ENCODE measurements around the gene KIRREL1.
"Not testable (repeated sequence)": the region's sequence is repeated elsewhere in the genome, so short reads cannot be mapped to it uniquely, and the experiment has no call there.

Gene KIRREL1

DNA sequence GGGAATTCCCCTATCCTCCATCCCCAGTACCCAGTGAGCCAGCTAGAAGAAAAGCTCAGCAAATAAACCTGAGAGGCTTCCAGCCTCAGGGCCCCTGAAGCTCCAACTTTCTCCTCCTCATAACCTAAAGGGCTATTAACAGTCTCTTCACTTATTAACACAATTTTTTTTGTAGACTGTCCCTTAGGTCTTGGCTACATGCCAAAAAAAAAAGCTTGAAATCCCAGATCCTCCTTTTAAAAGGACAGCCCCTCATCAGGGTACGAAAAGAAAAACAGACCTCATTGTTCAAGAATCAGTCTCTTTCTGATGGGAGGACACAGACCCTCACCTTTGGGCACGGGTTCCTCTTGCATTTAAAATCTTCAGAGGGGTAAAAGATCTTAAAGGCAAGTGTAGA, 114.5 kb downstream of the KIRREL1 start:
- DNase-seq: no peak

DNA sequence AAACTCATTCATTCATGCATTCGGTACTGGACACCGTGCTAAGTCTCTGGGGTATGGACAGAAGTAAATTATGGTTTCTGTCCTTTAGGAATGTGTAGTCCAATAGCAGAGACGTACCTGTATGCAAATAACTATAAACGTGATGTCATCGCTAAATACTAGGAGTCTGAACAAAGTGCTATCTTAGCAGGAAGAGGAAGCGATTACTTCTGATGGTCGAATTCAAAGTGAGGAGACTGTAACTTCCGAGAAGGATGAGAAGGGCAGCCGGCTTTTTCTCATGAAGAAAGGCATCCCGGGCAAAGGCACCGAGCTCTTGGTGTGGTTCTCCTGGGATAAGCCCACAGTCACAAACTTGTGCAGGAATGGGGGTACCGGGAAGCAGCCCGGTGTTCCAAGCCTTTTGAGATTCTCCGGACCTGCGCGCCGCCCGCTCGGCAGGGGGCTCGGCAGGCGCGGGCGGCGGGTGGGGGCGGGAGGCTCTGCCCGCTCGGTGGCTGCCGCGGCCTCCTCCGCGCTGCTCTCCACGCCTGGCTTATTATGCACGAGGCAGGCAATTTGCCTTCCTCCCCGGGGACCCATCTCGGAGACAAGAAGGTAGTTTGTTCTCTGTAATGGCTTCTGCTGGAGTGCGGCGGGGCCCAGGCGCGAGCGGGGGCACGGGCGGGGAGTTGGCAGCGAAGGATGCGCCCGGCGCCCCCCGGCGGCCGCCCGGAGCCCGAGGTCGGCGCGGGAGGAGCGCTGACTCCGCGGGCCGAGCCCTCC, 119.7 kb downstream of the KIRREL1 start:
- DNase-seq: peak; percentile 75

DNA sequence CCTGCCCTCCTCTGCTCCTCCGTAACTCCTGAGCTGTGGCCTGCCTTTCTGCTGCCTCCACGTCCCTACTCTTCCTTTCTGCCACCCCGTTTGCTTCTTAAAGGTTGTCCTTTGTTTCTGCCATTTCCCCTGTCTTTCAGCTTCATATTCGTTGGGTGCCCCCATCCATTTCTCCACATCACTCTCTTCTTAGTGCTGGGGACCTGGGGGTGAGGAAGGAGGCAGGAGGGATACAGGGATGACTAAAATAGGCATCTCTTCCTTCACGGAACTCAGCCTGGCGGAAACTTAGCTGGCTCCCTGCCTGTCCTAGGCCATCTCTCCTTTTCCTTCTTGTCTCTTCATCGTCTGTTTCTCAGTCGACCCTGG, 120.3 kb downstream of the KIRREL1 start:
- DNase-seq: no peak

DNA sequence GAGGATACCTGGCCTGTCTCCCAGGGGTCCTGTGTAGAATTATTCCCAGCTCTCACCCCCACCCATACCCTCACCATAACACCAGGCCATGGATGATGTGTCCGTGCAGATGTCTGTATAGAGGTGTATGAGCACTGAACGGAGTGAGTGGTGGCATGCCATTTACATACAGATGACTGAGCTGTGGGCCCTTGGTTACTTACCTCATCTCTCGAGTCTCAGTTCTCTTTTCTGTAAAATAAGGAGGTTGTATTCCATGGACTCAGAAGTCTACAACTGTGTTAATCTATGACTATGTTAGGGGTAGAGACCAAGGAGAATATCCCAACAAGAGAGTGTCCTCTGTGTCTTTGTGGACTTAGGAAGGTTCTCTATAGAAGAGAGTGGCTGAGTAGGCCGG, 121.7 kb downstream of the KIRREL1 start:
- no peak for DNase-seq

DNA sequence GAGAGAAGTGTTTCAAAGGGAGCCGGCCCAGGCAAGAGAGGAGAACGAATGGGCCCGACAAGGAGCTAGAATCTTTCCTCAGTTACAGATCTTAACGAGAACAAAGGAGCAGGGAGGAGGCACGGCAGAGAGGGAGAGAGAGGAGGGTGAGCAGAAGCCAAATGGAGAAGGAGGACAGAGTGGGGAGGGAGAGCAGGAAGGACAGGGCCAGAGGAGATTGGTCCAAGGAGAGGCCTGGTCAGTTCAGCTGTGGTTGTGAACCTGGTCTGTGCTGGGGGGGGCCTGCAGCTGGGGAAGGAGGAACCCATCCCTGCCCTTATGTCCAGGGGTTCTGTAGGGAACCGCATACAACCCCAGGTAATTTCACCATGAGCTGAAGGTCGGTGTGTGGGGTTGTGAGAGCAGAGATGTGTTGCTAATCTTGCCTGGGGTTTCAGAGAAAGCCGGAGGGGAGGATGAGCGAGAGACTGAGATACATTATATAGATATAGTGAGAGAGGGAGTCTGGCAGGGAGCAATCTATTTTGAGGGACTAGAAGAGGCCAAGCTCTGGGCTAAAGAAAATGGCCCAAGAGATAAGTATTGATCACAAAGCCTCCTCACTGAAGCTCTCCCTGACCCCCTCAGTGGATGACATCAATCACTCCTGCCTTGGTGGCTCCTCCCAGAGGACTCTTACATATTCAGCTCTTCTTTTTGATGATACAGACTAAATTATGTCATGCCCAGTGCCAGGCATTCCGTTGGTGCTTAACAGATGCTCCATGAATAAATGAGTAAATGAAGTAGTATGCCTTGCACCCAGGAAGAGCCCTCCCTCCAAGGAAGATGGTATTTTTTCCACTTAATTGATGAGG, 123.1 kb downstream of the KIRREL1 start:
- no peak for DNase-seq

DNA sequence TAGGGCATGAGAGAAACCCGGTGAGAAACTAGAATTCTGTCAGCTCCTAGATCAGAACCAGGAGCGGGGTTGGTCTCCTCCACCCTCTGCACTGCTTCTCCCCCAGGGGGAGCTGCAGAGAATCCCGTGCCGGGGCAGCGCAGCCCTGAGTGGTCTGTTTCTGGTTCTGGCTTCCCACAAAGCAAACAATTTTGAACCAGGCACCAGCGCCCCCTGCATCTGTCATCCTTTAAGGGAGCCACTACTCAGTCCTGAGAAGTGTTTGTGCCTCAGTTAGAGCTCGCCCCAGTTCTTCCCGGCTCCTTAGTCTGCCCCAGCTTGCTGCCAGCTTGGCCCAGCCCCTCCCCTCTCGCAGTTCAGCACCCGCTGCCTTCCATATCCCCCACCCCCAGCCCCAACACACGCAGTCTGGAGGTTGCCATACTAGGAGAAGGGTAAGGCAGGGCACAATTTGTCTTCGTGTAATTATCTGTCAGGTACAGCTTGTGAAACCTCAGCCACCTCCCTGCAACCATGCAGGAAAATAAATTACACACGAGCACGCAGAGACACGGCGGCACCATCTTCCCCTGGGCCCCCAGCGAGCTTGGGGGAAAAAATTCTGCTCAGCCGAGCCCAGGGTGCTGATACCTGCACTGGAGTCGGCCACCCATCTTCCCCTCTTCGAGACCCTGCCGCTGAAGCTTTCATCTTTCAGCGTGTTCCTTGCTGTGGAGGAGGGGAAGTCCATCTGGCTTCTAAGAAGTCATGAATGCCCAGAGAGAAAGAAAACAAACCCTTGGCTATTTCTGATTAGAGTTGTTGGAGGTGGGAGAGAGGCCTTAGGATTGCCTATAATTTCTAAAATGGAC, 124.6 kb downstream of the KIRREL1 start:
- peak; percentile 86 for DNase-seq

DNA sequence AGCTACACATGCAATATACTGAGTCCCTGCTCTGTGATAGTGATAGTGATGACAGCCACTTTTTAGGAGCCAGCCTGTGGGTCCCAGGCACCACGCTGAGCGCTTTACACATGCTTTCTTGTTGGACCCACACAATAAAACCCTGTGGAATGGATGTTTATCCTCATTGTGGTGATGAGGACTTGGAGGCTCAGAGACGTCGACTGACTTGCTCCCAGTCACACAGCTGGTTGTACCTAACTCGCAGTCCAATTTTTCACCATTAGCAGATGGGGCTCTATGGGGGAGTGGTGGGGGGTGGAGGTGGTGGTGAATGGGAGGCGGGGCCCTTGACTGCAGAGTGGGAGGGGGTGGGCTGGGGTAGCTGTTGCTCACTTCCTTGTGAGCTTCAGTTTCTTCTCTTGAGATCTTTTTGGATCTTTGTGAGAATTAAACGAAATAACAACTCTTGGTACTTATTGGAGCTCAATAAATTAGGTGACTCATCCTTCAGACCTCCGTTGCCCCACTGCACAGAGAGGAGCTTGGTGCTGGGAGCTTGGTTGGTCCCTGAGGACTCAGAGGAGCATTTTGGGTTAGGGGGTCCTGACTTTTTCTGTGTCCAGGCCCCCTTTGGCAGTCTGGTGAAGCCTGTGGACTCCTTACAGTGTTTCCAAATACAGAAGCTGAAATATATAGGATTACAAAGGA, 125.4 kb downstream of the KIRREL1 start:
- peak; percentile 44 for DNase-seq

DNA sequence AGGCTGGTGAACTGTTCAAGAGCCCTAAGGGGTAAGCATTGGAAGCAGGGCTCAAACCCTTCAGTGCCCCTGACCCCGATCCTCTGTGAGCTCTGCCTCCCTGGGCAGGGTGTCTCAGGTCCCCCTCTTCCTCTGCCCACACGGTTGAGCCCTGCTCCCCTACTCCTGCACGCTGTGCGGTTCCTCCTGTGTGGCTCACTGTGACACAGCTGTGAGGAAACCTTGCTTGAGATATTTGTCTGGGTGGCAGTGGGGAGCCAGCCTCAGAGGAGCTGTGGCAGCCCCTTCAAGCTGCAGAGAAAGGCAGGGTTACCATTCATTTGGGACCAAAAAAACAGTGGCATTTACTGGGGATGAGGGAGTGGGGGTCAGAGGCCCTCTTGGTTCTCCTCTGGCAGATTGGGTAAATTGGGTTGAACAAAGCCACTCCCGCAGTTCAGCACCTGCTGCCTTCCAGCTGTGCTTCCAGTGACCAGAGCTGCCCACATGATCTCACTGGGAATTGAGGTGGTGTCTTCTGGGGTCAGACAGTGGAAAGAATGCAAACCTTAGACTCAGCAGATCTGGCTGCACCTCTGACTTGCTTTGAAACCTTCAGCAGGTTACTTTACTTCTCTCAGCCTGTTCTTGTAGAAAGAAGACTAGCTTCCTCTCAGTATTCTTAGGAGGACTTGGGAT, 126.7 kb downstream of the KIRREL1 start:
- DNase-seq: no peak

DNA sequence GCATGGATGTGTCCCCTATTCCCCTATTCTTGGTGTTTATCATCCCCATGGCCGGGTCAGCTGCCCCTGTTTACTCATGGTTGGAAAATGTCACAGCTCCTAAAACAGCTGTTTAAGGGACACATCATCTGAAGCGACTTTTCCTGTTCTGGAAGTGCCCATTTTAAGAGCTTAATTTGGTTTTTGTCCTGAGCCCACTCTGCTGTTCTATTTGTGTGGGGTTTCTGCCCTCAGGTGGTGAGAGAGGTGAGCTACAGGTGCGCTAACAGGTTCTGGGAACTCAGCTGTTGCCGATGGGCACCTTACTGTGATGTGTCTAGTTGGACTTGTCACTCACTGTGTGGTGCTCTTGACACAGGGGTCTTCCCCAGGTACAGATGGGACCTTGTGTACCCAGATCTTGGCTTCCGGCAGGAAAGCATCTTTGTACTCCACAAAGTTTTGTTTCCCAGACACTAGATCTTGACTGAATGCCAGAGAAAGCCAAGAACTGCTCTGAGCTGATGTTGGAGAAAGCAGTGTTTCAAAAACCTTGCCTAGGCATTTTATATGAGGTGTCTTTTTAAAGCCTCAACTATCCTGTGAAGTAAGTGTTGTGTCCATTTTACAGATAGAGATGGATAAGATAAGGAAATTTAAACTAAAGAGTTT, 128.3 kb downstream of the KIRREL1 start:
- peak; percentile 82 for DNase-seq

DNA sequence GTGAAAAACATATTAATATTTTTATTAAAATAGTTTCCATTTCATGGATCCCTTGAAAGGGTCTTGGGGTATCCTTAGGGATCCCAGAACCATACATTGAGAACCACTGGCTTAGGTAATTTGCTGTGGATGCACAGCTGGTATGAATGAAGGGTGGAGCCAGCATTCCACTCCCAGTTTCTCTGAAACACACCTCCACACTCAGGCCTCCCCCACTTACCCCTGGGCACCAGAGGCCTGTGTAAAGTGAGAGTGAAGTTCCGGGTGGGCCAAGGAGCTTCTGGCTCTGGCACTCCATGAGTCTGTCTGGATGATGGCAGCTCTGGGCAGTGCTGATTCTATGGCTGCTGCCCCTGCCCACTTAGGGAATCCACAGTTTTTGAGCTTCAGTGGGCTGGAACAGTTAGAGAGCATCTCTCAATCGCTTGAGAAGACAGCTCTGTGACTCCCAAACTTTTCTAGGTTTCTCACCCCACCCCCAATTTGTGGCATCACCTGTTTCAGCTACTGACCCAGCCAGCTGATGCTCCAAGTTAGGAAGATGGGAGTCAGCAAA, 129.5 kb downstream of the KIRREL1 start:
- no peak for DNase-seq

DNA sequence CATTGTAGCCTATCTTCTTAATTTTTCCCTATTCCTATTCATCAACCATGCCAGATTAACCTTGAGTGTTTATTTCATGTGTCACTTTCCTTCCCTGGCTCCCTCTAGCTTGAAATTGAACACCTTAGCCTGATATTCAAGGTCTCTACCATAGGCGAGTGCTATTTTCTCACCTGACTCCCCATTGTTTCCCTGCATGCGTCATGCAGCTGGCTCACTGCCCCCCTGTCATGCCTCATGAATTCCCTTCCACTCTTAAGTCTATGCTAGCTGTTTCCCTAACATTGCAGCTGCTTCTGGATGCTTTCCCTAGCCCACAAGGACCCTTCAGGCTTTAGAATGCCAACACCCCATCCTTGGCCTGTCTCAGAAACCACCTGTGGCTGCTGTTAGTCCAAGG, 130.6 kb downstream of the KIRREL1 start:
- DNase-seq: no peak

DNA sequence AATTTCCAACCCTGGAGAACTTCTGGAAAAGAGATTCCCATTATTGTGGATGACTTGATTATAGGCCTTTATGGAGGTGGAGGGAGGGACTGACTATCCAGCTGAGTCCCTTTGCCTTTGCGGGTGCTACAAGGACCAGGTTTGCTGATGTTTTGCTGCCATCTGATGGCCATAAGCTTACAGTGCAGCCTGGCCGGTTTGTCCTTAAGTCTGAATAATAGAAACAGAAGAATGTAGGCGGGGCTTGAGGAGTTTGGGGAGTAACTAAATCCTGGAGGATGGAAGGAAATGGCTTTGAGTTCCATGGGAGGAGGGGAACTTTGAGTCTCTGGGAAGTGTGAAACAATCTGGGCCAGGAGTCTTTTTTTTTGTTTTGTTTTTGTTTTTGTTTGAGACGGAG, 131.6 kb downstream of the KIRREL1 start:
- peak; percentile 97 for DNase-seq

DNA sequence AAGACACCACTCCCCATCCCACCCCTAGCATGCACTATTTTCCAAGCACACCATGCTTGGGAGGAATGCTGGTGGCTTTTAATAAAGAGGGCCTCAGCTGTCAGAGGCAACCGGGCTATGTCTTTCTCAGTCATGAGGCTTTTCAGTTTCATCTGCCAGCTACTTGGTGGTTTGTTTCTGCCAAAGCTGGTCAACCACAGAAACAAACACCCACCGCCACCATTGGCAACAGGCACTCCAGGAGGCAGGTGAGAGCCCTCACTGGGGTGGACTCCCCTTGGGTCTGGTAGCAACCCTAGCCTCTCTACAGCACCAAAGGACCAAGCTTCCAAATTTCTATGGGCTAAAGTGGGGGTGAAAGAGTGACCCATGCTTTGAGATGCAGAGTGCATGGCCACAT, 133.0 kb downstream of the KIRREL1 start:
- DNase-seq: no peak

DNA sequence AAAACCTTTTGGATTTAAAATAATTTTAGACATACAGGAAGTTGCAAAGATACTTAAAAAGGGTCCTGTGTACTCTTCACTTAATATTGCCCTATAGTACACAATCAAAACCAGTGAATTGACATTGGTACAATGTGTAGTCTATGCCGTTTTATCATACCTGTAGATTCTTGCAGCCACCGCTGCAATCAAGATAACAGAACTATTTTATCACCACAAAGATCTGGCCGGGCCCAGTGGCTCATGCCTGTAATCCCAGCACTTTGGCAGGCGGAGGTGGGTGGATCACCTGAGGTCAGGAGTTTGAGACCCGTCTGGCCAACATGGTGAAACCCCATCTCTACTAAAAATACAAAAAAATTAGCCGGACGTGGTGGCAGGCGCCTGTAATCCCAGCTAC, 135.1 kb downstream of the KIRREL1 start:
- DNase-seq: not testable (repeated sequence)

DNA sequence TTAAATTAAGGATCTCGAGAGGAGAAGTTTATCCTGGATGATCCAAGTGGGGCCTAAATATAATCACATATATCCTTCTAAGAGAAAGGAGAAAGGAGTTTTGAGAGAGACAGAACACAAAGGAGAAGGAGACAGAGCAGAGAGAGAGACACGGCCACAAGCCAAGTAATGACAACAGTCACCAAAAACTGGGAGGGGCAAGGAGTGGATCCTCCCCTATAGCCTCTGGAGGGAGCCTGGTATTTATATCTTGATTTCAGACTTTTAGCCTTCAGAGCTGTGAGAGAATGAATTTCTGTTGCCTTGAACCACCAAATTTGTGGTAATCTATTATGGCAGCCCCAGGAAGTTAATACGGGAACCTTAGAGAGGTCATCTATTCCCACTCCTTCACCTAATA, 137.8 kb downstream of the KIRREL1 start:
- DNase-seq: no peak

DNA sequence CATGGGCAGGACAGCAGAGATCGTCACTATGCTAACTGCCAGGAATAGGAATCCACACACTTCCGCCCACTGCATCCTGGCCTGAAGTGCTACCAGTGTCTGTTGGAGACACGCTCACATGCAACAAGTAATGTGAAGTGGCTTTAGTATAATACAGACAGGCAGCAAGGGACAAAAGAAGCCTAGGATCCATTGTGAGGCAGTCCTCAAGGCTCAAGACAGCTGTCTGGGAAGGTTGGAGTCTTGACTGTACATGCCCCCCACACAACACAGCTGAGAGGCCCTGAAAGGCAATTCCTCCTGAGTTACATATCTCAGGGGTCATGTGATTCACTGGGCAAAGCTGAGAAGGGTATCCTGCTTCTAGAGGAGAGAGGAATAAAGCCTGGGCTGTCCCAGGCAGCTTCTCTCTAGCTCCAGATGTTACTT, 147.3 kb downstream of the KIRREL1 start:
- DNase-seq: no peak

DNA sequence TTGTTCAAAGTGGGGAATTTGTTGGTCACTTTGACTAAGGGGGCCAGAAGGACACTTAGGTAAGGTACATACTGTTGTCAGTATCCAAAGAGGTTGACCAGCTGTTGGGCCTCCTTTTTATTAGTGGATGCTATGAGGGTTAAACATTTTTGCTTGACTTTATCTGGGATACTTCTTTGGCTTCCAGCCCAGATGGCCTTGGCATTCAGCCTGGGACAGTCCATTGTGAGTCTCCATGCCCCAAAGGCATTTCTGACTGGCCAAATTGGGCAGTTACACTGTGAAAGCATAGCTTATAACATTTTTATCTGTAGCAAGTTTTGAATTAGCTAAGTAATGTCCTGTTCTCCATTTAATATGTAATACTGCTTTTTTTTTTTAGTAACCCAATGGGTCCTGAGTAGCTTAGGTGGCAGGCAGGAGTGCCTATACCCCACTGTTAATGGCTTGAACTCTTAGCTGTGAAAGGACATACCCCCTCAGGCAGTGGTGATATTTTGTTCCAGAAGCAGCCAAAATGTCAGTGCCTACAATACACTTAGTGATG, 151.8 kb downstream of the KIRREL1 start:
- no peak for DNase-seq

DNA sequence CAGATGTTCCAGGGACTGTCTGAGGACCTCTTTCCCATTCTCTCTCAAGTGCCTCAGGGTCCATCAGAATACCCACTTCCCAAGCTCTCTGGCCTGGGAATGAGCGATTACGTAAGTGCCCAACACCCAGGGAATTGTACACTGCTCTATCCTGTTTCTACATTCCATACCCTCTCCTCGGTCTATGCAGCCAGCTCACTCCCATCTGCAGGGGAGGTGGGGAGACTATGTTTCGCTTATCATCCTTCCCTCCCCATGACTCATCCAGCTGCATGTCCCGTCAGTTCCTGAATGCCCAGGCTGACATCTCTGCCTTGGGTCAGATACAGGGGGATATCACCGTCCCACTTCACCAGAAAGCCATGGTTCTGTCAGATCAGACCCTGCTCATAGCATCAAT, 152.7 kb downstream of the KIRREL1 start:
- no peak for DNase-seq

DNA sequence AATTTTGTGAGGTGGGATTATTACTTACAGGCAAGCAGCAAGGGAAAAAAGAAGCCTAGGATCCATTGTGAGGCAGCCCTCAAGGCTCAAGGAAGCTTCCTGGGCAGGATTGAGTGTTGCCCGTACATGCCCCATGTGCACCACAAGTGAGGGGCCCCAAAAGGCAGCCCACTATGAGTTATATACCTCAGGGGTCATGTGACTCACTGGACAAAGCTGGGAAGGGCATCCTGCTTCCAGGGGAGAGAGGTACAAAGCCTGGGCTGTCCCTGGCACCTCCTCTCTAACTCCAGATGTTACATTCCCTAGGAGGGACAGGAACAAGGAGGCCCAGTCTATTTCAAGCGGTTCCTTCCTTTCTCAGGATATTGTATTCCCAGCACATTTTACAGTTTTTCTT, 153.3 kb downstream of the KIRREL1 start:
- DNase-seq: no peak

DNA sequence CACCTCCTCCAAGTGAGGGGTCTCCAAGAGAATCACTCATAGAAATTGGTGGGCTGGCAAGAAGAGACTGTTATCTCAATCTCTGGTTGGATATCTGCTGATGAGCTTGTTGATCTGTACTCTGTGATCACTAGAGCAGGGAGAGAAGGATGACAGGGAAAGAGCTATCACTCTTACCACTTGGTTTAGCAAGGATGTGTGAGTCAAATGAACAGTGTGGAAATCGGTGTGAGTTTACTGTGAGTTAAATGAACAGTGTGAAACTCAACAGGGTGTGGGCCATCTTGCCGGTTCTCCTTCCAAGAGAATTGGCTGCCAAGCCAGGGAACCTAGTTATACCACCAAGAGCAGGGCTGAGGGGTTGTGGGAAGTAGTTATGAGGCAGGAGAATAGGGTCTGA, 154.0 kb downstream of the KIRREL1 start:
- DNase-seq: no peak

DNA sequence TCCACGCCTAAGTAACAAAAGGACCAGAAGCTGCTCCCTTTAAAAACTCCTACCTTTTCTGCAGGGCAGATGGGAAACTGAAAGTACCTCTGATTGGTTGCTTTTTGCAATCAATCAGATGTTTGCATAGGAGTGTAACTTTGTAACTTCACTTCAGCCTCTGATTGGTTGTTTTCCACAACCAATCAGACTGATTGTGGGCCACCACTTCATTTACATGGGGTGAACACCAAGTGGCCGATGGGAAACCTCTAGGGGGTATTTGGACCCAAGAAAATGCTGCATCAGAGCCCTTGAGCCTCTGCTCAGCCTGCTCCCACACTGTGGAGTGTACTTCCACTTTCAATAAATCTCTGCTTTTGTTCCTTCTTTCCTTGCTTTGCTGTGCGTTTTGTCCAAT, 154.4 kb downstream of the KIRREL1 start:
- DNase-seq: no peak
